HepG2 (cell line): ENCODE measurements around the gene HCFC1R1.

Experiments used
- CTCF ChIP-seq: sonication (generic); formaldehyde crosslinking; IDR thresholded peaks from 2 replicates; pipeline ENCODE4 v1.5.0; 2020; ENCODE audit warnings: mild to moderate bottlenecking, missing genetic modification reagents, moderate library complexity
- EZH2 ChIP-seq: conservative IDR thresholded peaks from 2 replicates; pipeline ENCODE4 v1.6.1; 2012; ENCODE audit warnings: mild to moderate bottlenecking, low read depth, low read length, moderate library complexity
- POLR2A ChIP-seq, 2 experiments: IDR thresholded peaks; 2 replicates each; pipeline ENCODE4 v1.6.1; 2011; ENCODE audit warnings: low read depth in 2 of 2, low read length in 2 of 2, mild to moderate bottlenecking in 1 of 2, moderate library complexity in 1 of 2; ENCODE audit not compliant: insufficient read depth in 1 of 2
- POLR2AphosphoS5 ChIP-seq: IDR thresholded peaks from 2 replicates; pipeline ENCODE4 v1.6.1; 2012; ENCODE audit warnings: low read depth, low read length
- RARA ChIP-seq: IDR thresholded peaks from 2 replicates; pipeline ENCODE4 v1.6.1; 2016; ENCODE audit warnings: missing genetic modification reagents, missing compliant biosample characterization
- TAF1 ChIP-seq: sonication (generic); formaldehyde crosslinking; IDR thresholded peaks from 2 replicates; pipeline ENCODE4 v1.4.0; 2020; ENCODE audit warnings: missing genetic modification reagents
- ZFP36 ChIP-seq: fragments of 150-350 bp; IDR thresholded peaks from 2 replicates; pipeline ENCODE4 v1.6.1; 2018; ENCODE audit warnings: borderline replicate concordance, low read length, low read depth; ENCODE audit not compliant: partially characterized antibody
- ZNF512 ChIP-seq: sonication (generic); formaldehyde crosslinking; IDR thresholded peaks from 2 replicates; pipeline ENCODE4 v1.4.0; 2020; ENCODE audit warnings: mild to moderate bottlenecking, missing genetic modification reagents
- ZSCAN29 ChIP-seq: sonication (generic); formaldehyde crosslinking; conservative IDR thresholded peaks from 2 replicates; pipeline ENCODE4 v1.4.0; 2020; ENCODE audit warnings: mild to moderate bottlenecking, missing genetic modification reagents

- no peak for TF ChIP-seq POLR2AphosphoS5
- no peak for TF ChIP-seq ZFP36
- no peak for TF ChIP-seq ZSCAN29 (CRISPR knock-in tag)
- no peak for TF ChIP-seq TAF1
- TF ChIP-seq CTCF (CRISPR knock-in tag) = no peak
- TF ChIP-seq ZNF512 (CRISPR knock-in tag) = no peak
- TF ChIP-seq POLR2A (IDR thresholded peaks at IDR 0.05; ENCODE audit: insufficient read depth in 1 of 2, low read depth in 2 of 2, low read length in 2 of 2) = no peak
- no peak for TF ChIP-seq EZH2
- TF ChIP-seq RARA (CRISPR knock-in tag) = no peak
Observed at GRCh38 chr16:3065742-3066439, 42.1 kb upstream of the HCFC1R1 start.
